HCT116 (cell line): Measurements from ENCODE around the gene APPBP2. TPM values are rescaled to one million over a fixed set of nuclear protein-coding genes. Genes with fewer than 3 reads are reported as not detected.

ENCODE experiments used
- ATAC-seq: fragments of 200-7000 bp; cut with Tn5 transposase; 2 replicates; pipeline ENCODE4 v1.9.1; 2020; ENCODE audit warnings: mild to moderate bottlenecking, moderate library complexity
- BruUV-seq: library from RNA; stranded (reverse); fragments of 400-500 nt; replicated peaks from 2 replicates; lab custom pipeline; 2021; lab: Mats Ljungman, UMichigan
- CTCF ChIA-PET: fragments of 300-600 bp; sonication (Branson Sonifier 250); formaldehyde crosslinking; loops from one replicate; lab custom pipeline; 2021; ENCODE audit warnings: antibody characterized with exemption; lab: Charles Lee
- POLR2A ChIA-PET: fragments of 300-600, 350-600 bp; sonication (Branson Sonifier 250); formaldehyde crosslinking; loops from one replicate; lab custom pipeline; 2021; ENCODE audit warnings: antibody characterized with exemption; lab: Charles Lee
- RAD21 ChIA-PET, 2 experiments: fragments of 300-600 bp; sonication (Branson Sonifier 250); formaldehyde crosslinking; loops; one replicate each; lab custom pipeline; 2023; ENCODE audit warnings: low total read pairs in 2 of 2; ENCODE audit not compliant: uncharacterized antibody in 2 of 2, unreplicated experiment in 2 of 2, low non-redundant PET in 1 of 2; lab: Charles Lee
- DNase-seq: peaks from one replicate; pipeline ENCODE4 v3.0.0-alpha.2; 2010; ENCODE audit warnings: low read depth, low spot score
- H2AFZ ChIP-seq: fragments of 200-600 bp; shearing (Covaris generic), sonication (generic); 2 replicates; pipeline ENCODE4 v1.6.1; 2017; ENCODE audit warnings: low read depth, mixed run types, mixed read lengths, antibody characterized with exemption, low read length; ENCODE audit not compliant: poor library complexity, severe bottlenecking
- H3K27ac ChIP-seq: 2 replicates; pipeline ENCODE4 v1.5.1; 2012; ENCODE audit warnings: low read depth, low read length
- H3K27me3 ChIP-seq: fragments of 200-600 bp; sonication (generic); 2 replicates; pipeline ENCODE4 v1.6.1; 2016; ENCODE audit warnings: mixed run types, low read length, mixed read lengths; ENCODE audit not compliant: insufficient read depth
- H3K36me3 ChIP-seq, 2 experiments: fragments of 200-500 bp in 1 of 2; fragments of 200-600 bp in 1 of 2; sonication (Bioruptor generic) in 1 of 2; sonication (generic) in 1 of 2; 2 replicates each; pipeline versions ENCODE4 v1.5.1 to v1.6.1; 2014 to 2016; ENCODE audit warnings: low read length in 2 of 2, inconsistent platforms in 1 of 2, mixed read lengths in 1 of 2, mixed run types in 1 of 2; ENCODE audit not compliant: insufficient read depth in 2 of 2, control insufficient read depth in 1 of 2
- H3K4me1 ChIP-seq, 2 experiments: fragments of 200-600 bp in 1 of 2; sonication (generic) in 1 of 2; 2 replicates each; pipeline versions ENCODE4 v1.5.1 to v1.6.1; 2012 to 2017; ENCODE audit warnings: low read length in 2 of 2, inconsistent platforms in 1 of 2, mild to moderate bottlenecking in 1 of 2, mixed read lengths in 1 of 2, mixed run types in 1 of 2, moderate library complexity in 1 of 2; ENCODE audit not compliant: insufficient read depth in 2 of 2, control insufficient read depth in 1 of 2
- H3K4me2 ChIP-seq: fragments of 200-600 bp; sonication (generic); 2 replicates; pipeline ENCODE4 v1.6.1; 2017; ENCODE audit warnings: mixed run types, low read length, mixed read lengths
- H3K4me3 ChIP-seq, 2 experiments: fragments of 200-600 bp in 1 of 2; sonication (generic) in 1 of 2; replicated peaks in 1 of 2; 2 replicates each; pipeline ENCODE4 v1.5.1; 2011 to 2016; ENCODE audit warnings: low read length in 2 of 2, control low read depth in 1 of 2, low read depth in 1 of 2, mild to moderate bottlenecking in 1 of 2, mixed read lengths in 1 of 2, mixed run types in 1 of 2
- H3K79me2 ChIP-seq: fragments of 200-600 bp; sonication (generic); 2 replicates; pipeline ENCODE4 v1.6.1; 2017; ENCODE audit warnings: mild to moderate bottlenecking, mixed run types, low read length, moderate library complexity, mixed read lengths; ENCODE audit not compliant: insufficient read depth
- H3K9ac ChIP-seq: fragments of 200-600 bp; sonication (generic); 2 replicates; pipeline ENCODE4 v1.6.1; 2016; ENCODE audit warnings: low read length, mixed read lengths
- H3K9me2 ChIP-seq: fragments of 200-600 bp; sonication (generic), shearing (Covaris generic); 2 replicates; pipeline ENCODE4 v1.6.1; 2017; ENCODE audit warnings: mixed run types, mild to moderate bottlenecking, moderate library complexity; ENCODE audit not compliant: insufficient read depth
- H3K9me3 ChIP-seq, 2 experiments: fragments of 200-500 bp in 1 of 2; fragments of 200-600 bp in 1 of 2; sonication (Bioruptor generic) in 1 of 2; sonication (generic) in 1 of 2; 2 replicates each; pipeline ENCODE4 v1.6.1; 2014 to 2017; ENCODE audit warnings: low read length in 2 of 2, mixed read lengths in 2 of 2, inconsistent platforms in 1 of 2, low read depth in 1 of 2, mild to moderate bottlenecking in 1 of 2, mixed run types in 1 of 2, moderate library complexity in 1 of 2; ENCODE audit not compliant: control insufficient read depth in 1 of 2, insufficient read depth in 1 of 2
- H4K20me1 ChIP-seq: fragments of 200-600 bp; sonication (generic), shearing (Covaris generic); 2 replicates; pipeline ENCODE4 v1.6.1; 2017; ENCODE audit warnings: mixed run types, mild to moderate bottlenecking, moderate library complexity; ENCODE audit not compliant: insufficient read depth
- ATF3 ChIP-seq: IDR thresholded peaks from 2 replicates; pipeline ENCODE4 v1.6.1; 2012
- CBX3 ChIP-seq: IDR thresholded peaks from 2 replicates; pipeline ENCODE4 v1.6.1; 2012; ENCODE audit warnings: low read depth
- CEBPB ChIP-seq: IDR thresholded peaks from 2 replicates; pipeline ENCODE4 v1.6.1; 2012; ENCODE audit warnings: low read depth
- CTCF ChIP-seq, 3 experiments: fragments of 200-600 bp in 1 of 3; sonication (generic) in 1 of 3; IDR thresholded peaks in 2 of 3; conservative IDR thresholded peaks in 1 of 3; 2 replicates each; pipeline ENCODE4 v1.5.1; 2012 to 2017; ENCODE audit warnings: low read depth in 2 of 3, low read length in 2 of 3, antibody characterized with exemption in 1 of 3, borderline replicate concordance in 1 of 3, control low read depth in 1 of 3, mild to moderate bottlenecking in 1 of 3, mixed read lengths in 1 of 3, mixed run types in 1 of 3, moderate library complexity in 1 of 3; ENCODE audit not compliant: insufficient read depth in 1 of 3
- EGR1 ChIP-seq: IDR thresholded peaks from 2 replicates; pipeline ENCODE4 v1.6.1; 2012; ENCODE audit warnings: low read depth
- EZH2 ChIP-seq: fragments of 200-600 bp; sonication (generic); IDR thresholded peaks from 2 replicates; pipeline ENCODE4 v1.6.1; 2017; ENCODE audit warnings: antibody characterized with exemption, mixed run types
- EZH2phosphoT487 ChIP-seq: fragments of 200-600 bp; IDR thresholded peaks from 2 replicates; pipeline ENCODE4 v1.6.1; 2018; ENCODE audit warnings: antibody characterized with exemption, borderline replicate concordance
- FOSL1 ChIP-seq: IDR thresholded peaks from 2 replicates; pipeline ENCODE4 v1.6.1; 2012; ENCODE audit warnings: low read depth
- POLR2A ChIP-seq: IDR thresholded peaks from 2 replicates; pipeline ENCODE4 v1.7.0; 2011; ENCODE audit warnings: borderline replicate concordance; ENCODE audit not compliant: insufficient read depth, insufficient read length; ENCODE audit errors: extremely low read depth
- POLR2AphosphoS5 ChIP-seq: IDR thresholded peaks from 2 replicates; pipeline ENCODE4 v1.6.1; 2011; ENCODE audit warnings: mild to moderate bottlenecking, low read depth, low read length, moderate library complexity
- RAD21 ChIP-seq: IDR thresholded peaks from 2 replicates; pipeline ENCODE4 v1.6.1; 2012; ENCODE audit warnings: low read depth, mild to moderate bottlenecking
- REST ChIP-seq: IDR thresholded peaks from 2 replicates; pipeline ENCODE4 v1.6.1; 2012; ENCODE audit warnings: low read depth
- SIN3A ChIP-seq: IDR thresholded peaks from 2 replicates; pipeline ENCODE4 v1.6.1; 2012; ENCODE audit warnings: low read depth
- SP1 ChIP-seq: IDR thresholded peaks from 2 replicates; pipeline ENCODE4 v1.6.1; 2012; ENCODE audit warnings: low read depth
- ZNF274 ChIP-seq: fragments of 200-500 bp; sonication (Bioruptor generic); IDR thresholded peaks from 2 replicates; pipeline ENCODE4 v1.6.1; 2014; ENCODE audit warnings: mild to moderate bottlenecking, low read depth, low read length, inconsistent platforms
- intact Hi-C: fragments of 100-400 bp; cut with micrococcal nuclease; formaldehyde crosslinking; loops from 2 replicates; pipeline ENCODE4 v1.10.0; 2022
- total RNA-seq: library from RNA; stranded (reverse); gene quantifications from one replicate; pipeline ENCODE4 v1.2.1, GENCODE V29; 2021; ENCODE audit not compliant: unreplicated experiment

The APPBP2 gene
- total RNA-seq, 1 experiment from 2014 or later: 35.8 TPM

- no peak for TF ChIP-seq CTCF (IDR thresholded peaks at IDR 0.05 in 2 of 3, conservative IDR thresholded peaks at IDR 0.05 in 1 of 3; ENCODE audit: borderline replicate concordance in 1 of 3, insufficient read depth in 1 of 3, low read depth in 2 of 3, low read length in 2 of 3)
- TF ChIP-seq EZH2phosphoT487: no peak
- TF ChIP-seq ATF3: no peak
- no peak for TF ChIP-seq RAD21
- no peak for TF ChIP-seq POLR2AphosphoS5
- TF ChIP-seq SIN3A: no peak
- no peak for TF ChIP-seq CEBPB
- no peak for TF ChIP-seq EGR1
- TF ChIP-seq ZNF274: no peak
- TF ChIP-seq EZH2: no peak
Observed at GRCh38 chr17:60439501-60439900, 86.5 kb downstream of the APPBP2 start (continued).

GRCh38 chr17:60436676-60437075 lies 89.4 kb downstream of the APPBP2 start:
- no peaks in the 10 kb centered on the region for H3K79me2 ChIP-seq
- peak overlapping the region; percentile 99 for H2AFZ ChIP-seq
- no peak overlapping the region for H3K4me2 ChIP-seq
- H3K27me3 ChIP-seq: no peaks in the 10 kb centered on the region
- DNase-seq (no peak), ATAC-seq (no peak)
- ChIA-PET POLR2A (no interaction called here), RAD21 (no interaction called here), CTCF (no interaction called here)
- H3K9me3 ChIP-seq: peaks cover 0 to 9% of the 10 kb centered on the region in 2 experiments; a peak in 1 of 4 replicates
- no peak overlapping the region for H3K4me3 ChIP-seq
- no TSS peak for BruUV-seq
- H3K27ac ChIP-seq: no peak overlapping the region
- H3K9ac ChIP-seq: no peak overlapping the region
- no peaks in the 10 kb centered on the region for H4K20me1 ChIP-seq
- H3K9me2 ChIP-seq: no peaks in the 10 kb centered on the region
- intact Hi-C loops: loop anchor here (1.0 to 10.0 kb wide), 3 partner anchors 205 to 332 kb away; no protein-coding TSS in a partner anchor
- no peaks in the 10 kb centered on the region for H3K36me3 ChIP-seq
- peaks cover 0 to 5% of the 10 kb centered on the region in 2 experiments; a peak in 2 of 4 replicates for H3K4me1 ChIP-seq
- TF ChIP-seq CBX3 (no peak), EZH2 (no peak), ZNF274 (no peak), CTCF (IDR thresholded peaks at IDR 0.05 in 2 of 3, conservative IDR thresholded peaks at IDR 0.05 in 1 of 3; ENCODE audit: borderline replicate concordance in 1 of 3, insufficient read depth in 1 of 3, low read depth in 2 of 3, low read length in 2 of 3) (no peak), EGR1 (no peak), FOSL1 (no peak), REST (no peak), ATF3 (no peak), SP1 (no peak), EZH2phosphoT487 (no peak), POLR2A (no peak), CEBPB (no peak)
